ENCODE measurements around the gene AREL1. TPM values are rescaled to one million over a fixed set of nuclear protein-coding genes. Genes with fewer than 3 reads are reported as not detected.

AREL1 gene
- total and polyA plus RNA-seq, 2 donors from 2014 or later, result 13.5 to 42.3 TPM

GRCh38 chr14:74618078-74618952, 94.6 kb downstream of the AREL1 start:
- no peak overlapping the region for H3K27ac ChIP-seq (ENCODE audit: low read depth in 2 of 2, low read length in 2 of 2)
- peaks cover 0 to 7% (median 2%) of the 10 kb centered on the region in 3 donors for H3K4me1 ChIP-seq (ENCODE audit: control insufficient read depth in 2 of 3, insufficient read depth in 2 of 3, low read depth in 1 of 3, low read length in 3 of 3)
- H3K9me3 ChIP-seq (ENCODE audit: control insufficient read depth in 2 of 3, insufficient read depth in 1 of 3, low read length in 3 of 3), result no peaks in the 10 kb centered on the region
- DNase-seq, result no peak
- FAIRE-seq, result no peak
- H3K36me3 ChIP-seq (ENCODE audit: control insufficient read depth in 2 of 3, insufficient read depth in 3 of 3, low read length in 3 of 3), result no peaks in the 10 kb centered on the region
- H3K9ac ChIP-seq (ENCODE audit: low read length in 3 of 3), result no peak overlapping the region
- H3K27me3 ChIP-seq (ENCODE audit: control insufficient read depth, insufficient read depth, low read length), result no peaks in the 10 kb centered on the region
- H3K4me3 ChIP-seq (ENCODE audit: low read length in 3 of 3), result no peak overlapping the region
- TF ChIP-seq, protein P1, sequence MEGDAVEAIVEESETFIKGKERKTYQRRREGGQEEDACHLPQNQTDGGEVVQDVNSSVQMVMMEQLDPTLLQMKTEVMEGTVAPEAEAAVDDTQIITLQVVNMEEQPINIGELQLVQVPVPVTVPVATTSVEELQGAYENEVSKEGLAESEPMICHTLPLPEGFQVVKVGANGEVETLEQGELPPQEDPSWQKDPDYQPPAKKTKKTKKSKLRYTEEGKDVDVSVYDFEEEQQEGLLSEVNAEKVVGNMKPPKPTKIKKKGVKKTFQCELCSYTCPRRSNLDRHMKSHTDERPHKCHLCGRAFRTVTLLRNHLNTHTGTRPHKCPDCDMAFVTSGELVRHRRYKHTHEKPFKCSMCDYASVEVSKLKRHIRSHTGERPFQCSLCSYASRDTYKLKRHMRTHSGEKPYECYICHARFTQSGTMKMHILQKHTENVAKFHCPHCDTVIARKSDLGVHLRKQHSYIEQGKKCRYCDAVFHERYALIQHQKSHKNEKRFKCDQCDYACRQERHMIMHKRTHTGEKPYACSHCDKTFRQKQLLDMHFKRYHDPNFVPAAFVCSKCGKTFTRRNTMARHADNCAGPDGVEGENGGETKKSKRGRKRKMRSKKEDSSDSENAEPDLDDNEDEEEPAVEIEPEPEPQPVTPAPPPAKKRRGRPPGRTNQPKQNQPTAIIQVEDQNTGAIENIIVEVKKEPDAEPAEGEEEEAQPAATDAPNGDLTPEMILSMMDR (IDR thresholded peaks at IDR 0.05; ENCODE audit: borderline replicate concordance, extremely low read depth, insufficient read depth), result no peak
- intact Hi-C loops (cut with DNase I), result no loop called here

GRCh38 chr14:74616996-74617700, 95.7 kb downstream of the AREL1 start:
- Histone ChIP-seq H3K27me3 (ENCODE audit: control insufficient read depth, insufficient read depth, low read length) (no peaks in the 10 kb centered on the region), H3K9ac (ENCODE audit: low read length in 3 of 3) (no peak overlapping the region), H3K27ac (ENCODE audit: low read depth in 2 of 2, low read length in 2 of 2) (no peak overlapping the region), H3K4me1 (ENCODE audit: control insufficient read depth in 2 of 3, insufficient read depth in 2 of 3, low read depth in 1 of 3, low read length in 3 of 3) (peaks cover 0 to 7% (median 2%) of the 10 kb centered on the region in 3 donors), H3K4me3 (ENCODE audit: low read length in 3 of 3) (no peak overlapping the region), H3K36me3 (ENCODE audit: control insufficient read depth in 2 of 3, insufficient read depth in 3 of 3, low read length in 3 of 3) (no peaks in the 10 kb centered on the region), H3K9me3 (ENCODE audit: control insufficient read depth in 2 of 3, insufficient read depth in 1 of 3, low read length in 3 of 3) (no peaks in the 10 kb centered on the region)
- intact Hi-C loops (cut with DNase I), result no loop called here
- DNase-seq (no peak), FAIRE-seq (no peak)
- TF ChIP-seq, protein P1 (IDR thresholded peaks at IDR 0.05; ENCODE audit: borderline replicate concordance, extremely low read depth, insufficient read depth), result no peak

DNA sequence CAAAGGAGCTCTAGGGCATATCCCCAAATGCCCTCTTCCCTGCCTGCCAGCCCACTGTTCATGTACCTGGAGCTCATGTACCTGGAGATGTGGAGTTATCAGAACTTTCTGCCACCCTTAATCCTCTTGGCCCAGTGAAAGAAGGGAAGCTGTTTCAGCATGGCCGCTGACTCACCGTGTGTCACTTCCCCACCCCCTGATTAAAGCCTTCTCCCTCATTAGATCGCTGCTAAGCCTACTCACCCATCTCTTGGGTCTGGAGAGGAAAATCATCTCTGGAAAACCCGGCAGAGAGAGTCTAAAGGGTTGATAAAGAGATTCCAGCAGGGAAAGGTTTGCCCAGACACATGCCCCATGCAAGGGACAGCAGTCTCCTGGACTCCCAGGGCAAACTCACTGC, 96.4 kb downstream of the AREL1 start:
- DNase-seq (no peak), FAIRE-seq (no peak)
- Histone ChIP-seq H3K9me3 (ENCODE audit: control insufficient read depth in 2 of 3, insufficient read depth in 1 of 3, low read length in 3 of 3) (no peaks in the 10 kb centered on the region), H3K36me3 (ENCODE audit: control insufficient read depth in 2 of 3, insufficient read depth in 3 of 3, low read length in 3 of 3) (no peaks in the 10 kb centered on the region), H3K27me3 (ENCODE audit: control insufficient read depth, insufficient read depth, low read length) (no peaks in the 10 kb centered on the region), H3K27ac (ENCODE audit: low read depth in 2 of 2, low read length in 2 of 2) (no peak overlapping the region), H3K4me3 (ENCODE audit: low read length in 3 of 3) (no peak overlapping the region), H3K9ac (ENCODE audit: low read length in 3 of 3) (no peak overlapping the region), H3K4me1 (ENCODE audit: control insufficient read depth in 2 of 3, insufficient read depth in 2 of 3, low read depth in 1 of 3, low read length in 3 of 3) (peaks cover 0 to 7% (median 3%) of the 10 kb centered on the region in 3 donors)
- intact Hi-C loops (cut with DNase I), result no loop called here
- TF ChIP-seq, protein P1 (IDR thresholded peaks at IDR 0.05; ENCODE audit: borderline replicate concordance, extremely low read depth, insufficient read depth), result no peak
